SH-SY5Y (cell line): ENCODE measurements around the gene ITLN1.

Experiments used
- GATA2 ChIP-seq: IDR thresholded peaks from 2 replicates; pipeline ENCODE4 v1.6.1; 2011; ENCODE audit warnings: mild to moderate bottlenecking, low read depth, low read length
- GATA3 ChIP-seq: IDR thresholded peaks from 2 replicates; pipeline ENCODE4 v1.6.1; 2011; ENCODE audit warnings: low read depth, mild to moderate bottlenecking, low read length, moderate library complexity

- no peak for TF ChIP-seq GATA3
- TF ChIP-seq GATA2: no peak
Measured at GRCh38 chr1:160835751-160836150, 49.2 kb downstream of the ITLN1 start.
